ENCODE data around the gene BMERB1. TPM values are rescaled to one million over a fixed set of nuclear protein-coding genes. Genes with fewer than 3 reads are reported as not detected.
"Not testable (repeated sequence)": the region's sequence is repeated elsewhere in the genome, so short reads cannot be mapped to it uniquely, and the experiment has no call there.

BMERB1 gene
- total and polyA plus RNA-seq, 2 experiments from 2014 or later = 17.3 to 28.1 TPM

DNA sequence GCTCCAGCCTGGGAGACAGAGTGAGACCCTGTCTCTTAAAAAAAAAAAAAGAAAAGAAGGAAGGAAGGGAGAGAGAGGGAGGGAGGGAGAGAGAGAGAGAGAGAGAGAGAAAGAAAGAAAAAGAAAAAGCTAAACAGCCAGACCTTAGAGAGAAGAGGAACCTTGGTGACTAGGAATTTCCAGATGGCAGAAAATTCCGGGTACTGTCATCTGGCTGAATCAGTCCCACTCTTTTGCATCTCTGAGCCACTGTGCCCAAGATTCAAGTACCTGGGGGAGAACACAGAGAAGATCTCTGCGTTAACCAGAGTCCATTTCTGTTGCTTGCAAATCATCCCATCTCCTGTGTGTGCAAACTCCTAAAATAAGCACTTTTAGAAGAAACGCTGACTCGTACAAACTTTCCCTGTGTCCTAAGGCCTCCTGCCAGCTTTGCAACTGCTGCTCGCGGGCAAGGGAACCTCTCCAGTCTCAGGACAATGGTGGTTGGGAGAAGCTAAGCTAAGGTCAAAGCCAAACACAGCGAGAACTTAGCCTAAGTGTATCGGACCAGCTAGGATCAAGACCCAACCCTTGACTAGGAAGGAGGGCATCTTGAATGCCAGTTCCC, 18.0 kb downstream of the BMERB1 start (continued):
- TF ChIP-seq STAT1 (IDR thresholded peaks at IDR 0.05; ENCODE audit: unreplicated experiment) (no peak), EZH2 (IDR thresholded peaks at IDR 0.05; ENCODE audit: low read depth, unreplicated experiment) (no peak), ZNF114 (CRISPR knock-in tag; IDR thresholded peaks at IDR 0.05) (no peak), ZNF331 (CRISPR knock-in tag; IDR thresholded peaks at IDR 0.05; ENCODE audit: low read depth) (no peak), NANOG (IDR thresholded peaks at IDR 0.05; ENCODE audit: borderline replicate concordance) (no peak), JUNB (IDR thresholded peaks at IDR 0.05; ENCODE audit: unreplicated experiment) (no peak)
- TF ChIP-seq, protein P1, sequence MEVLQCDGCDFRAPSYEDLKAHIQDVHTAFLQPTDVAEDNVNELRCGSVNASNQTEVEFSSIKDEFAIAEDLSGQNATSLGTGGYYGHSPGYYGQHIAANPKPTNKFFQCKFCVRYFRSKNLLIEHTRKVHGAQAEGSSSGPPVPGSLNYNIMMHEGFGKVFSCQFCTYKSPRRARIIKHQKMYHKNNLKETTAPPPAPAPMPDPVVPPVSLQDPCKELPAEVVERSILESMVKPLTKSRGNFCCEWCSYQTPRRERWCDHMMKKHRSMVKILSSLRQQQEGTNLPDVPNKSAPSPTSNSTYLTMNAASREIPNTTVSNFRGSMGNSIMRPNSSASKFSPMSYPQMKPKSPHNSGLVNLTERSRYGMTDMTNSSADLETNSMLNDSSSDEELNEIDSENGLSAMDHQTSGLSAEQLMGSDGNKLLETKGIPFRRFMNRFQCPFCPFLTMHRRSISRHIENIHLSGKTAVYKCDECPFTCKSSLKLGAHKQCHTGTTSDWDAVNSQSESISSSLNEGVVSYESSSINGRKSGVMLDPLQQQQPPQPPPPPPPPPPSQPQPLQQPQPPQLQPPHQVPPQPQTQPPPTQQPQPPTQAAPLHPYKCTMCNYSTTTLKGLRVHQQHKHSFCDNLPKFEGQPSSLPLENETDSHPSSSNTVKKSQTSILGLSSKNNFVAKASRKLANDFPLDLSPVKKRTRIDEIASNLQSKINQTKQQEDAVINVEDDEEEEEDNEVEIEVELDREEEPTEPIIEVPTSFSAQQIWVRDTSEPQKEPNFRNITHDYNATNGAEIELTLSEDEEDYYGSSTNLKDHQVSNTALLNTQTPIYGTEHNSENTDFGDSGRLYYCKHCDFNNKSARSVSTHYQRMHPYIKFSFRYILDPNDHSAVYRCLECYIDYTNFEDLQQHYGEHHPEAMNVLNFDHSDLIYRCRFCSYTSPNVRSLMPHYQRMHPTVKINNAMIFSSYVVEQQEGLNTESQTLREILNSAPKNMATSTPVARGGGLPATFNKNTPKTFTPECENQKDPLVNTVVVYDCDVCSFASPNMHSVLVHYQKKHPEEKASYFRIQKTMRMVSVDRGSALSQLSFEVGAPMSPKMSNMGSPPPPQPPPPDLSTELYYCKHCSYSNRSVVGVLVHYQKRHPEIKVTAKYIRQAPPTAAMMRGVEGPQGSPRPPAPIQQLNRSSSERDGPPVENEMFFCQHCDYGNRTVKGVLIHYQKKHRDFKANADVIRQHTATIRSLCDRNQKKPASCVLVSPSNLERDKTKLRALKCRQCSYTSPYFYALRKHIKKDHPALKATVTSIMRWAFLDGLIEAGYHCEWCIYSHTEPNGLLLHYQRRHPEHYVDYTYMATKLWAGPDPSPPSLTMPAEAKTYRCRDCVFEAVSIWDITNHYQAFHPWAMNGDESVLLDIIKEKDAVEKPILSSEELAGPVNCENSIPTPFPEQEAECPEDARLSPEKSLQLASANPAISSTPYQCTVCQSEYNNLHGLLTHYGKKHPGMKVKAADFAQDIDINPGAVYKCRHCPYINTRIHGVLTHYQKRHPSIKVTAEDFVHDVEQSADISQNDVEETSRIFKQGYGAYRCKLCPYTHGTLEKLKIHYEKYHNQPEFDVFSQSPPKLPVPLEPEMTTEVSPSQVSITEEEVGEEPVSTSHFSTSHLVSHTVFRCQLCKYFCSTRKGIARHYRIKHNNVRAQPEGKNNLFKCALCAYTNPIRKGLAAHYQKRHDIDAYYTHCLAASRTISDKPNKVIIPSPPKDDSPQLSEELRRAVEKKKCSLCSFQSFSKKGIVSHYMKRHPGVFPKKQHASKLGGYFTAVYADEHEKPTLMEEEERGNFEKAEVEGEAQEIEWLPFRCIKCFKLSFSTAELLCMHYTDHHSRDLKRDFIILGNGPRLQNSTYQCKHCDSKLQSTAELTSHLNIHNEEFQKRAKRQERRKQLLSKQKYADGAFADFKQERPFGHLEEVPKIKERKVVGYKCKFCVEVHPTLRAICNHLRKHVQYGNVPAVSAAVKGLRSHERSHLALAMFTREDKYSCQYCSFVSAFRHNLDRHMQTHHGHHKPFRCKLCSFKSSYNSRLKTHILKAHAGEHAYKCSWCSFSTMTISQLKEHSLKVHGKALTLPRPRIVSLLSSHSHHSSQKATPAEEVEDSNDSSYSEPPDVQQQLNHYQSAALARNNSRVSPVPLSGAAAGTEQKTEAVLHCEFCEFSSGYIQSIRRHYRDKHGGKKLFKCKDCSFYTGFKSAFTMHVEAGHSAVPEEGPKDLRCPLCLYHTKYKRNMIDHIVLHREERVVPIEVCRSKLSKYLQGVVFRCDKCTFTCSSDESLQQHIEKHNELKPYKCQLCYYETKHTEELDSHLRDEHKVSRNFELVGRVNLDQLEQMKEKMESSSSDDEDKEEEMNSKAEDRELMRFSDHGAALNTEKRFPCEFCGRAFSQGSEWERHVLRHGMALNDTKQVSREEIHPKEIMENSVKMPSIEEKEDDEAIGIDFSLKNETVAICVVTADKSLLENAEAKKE (CRISPR knock-in tag; IDR thresholded peaks at IDR 0.05) = no peak

DNA sequence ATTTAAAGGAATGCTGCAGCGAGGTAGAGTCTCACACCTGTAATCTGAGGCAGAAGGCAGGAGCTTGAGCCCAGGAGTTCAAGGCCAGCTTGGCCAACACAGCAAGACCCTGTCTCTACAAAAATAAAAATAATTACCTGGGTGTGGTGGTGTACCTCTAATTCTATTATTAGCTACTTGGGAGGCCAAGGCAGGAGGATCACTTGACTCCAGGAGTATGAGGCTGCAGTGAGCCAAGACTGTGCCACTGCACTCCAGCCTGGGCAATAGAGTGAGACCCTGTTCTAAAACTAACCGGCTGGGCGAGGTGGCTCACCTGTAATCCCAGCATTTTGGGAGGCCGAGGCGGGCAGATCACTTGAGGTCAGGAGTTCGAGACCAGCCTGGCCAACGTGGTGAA, 18.9 kb downstream of the BMERB1 start:
- H4K20me1 ChIP-seq (replicated peaks; ENCODE audit: insufficient read depth); H3K36me3 ChIP-seq (ENCODE audit: insufficient read depth); DNase-seq (ENCODE audit: low spot score); ATAC-seq; H3K27ac ChIP-seq (ENCODE audit: low read depth); H3K27me3 Mint-ChIP-seq (ENCODE audit: insufficient read depth, low read depth, poor library complexity); H3K4me3 ChIP-seq; H3K27me3 ChIP-seq (ENCODE audit: insufficient read depth); H3F3A ChIP-seq (replicated peaks; ENCODE audit: low read depth); H3K4me2 ChIP-seq; H3K4me3 Mint-ChIP-seq; H3K9me3 Mint-ChIP-seq; H3K27ac Mint-ChIP-seq; H3K79me2 ChIP-seq (replicated peaks; ENCODE audit: insufficient read depth); H3K9me2 ChIP-seq (ENCODE audit: insufficient read depth); H2AFZ ChIP-seq; H3K36me3 Mint-ChIP-seq (ENCODE audit: low read depth); H3K4me1 ChIP-seq (ENCODE audit: insufficient read depth); H3K4me1 Mint-ChIP-seq: not testable (repeated sequence)

DNA sequence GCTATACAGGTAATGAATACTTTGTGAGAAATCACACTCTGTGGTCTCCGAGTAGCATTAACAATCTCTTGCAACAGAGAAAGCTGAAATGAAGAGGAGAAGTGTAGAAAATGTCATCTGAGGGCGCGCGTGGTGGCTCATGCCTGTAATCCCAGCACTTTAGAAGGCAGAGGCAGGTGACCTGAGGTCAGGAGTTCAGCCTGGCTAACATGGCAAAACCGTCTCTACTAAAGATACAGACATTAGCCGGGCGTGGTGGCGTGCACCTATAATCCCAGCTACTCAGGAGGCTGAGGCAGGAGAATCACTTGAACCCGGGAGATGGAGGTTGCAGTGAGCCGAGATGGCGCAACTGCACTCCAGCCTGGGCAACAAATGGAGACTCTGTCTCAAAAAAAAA, 20.5 kb downstream of the BMERB1 start:
- H3K4me1 Mint-ChIP-seq; H3K79me2 ChIP-seq (replicated peaks; ENCODE audit: insufficient read depth); H3K4me3 ChIP-seq; H3K4me2 ChIP-seq; DNase-seq (ENCODE audit: low spot score); H3K4me1 ChIP-seq (ENCODE audit: insufficient read depth); H3K36me3 Mint-ChIP-seq (ENCODE audit: low read depth); H3K9me2 ChIP-seq (ENCODE audit: insufficient read depth); H3F3A ChIP-seq (replicated peaks; ENCODE audit: low read depth); H3K9me3 Mint-ChIP-seq; H3K36me3 ChIP-seq (ENCODE audit: insufficient read depth); H3K27ac ChIP-seq (ENCODE audit: low read depth); H3K27me3 ChIP-seq (ENCODE audit: insufficient read depth); H3K4me3 Mint-ChIP-seq; H2AFZ ChIP-seq; H3K27me3 Mint-ChIP-seq (ENCODE audit: insufficient read depth, low read depth, poor library complexity); H4K20me1 ChIP-seq (replicated peaks; ENCODE audit: insufficient read depth); H3K27ac Mint-ChIP-seq; ATAC-seq: not testable (repeated sequence)
